Left hindlimb (tissue), 1 donor: ENCODE results near the gene ASIC2.

ENCODE experiments used
- DNase-seq: peaks from one replicate; pipeline ENCODE4 v3.0.0-alpha.2; 2018

The ASIC2 gene

DNA sequence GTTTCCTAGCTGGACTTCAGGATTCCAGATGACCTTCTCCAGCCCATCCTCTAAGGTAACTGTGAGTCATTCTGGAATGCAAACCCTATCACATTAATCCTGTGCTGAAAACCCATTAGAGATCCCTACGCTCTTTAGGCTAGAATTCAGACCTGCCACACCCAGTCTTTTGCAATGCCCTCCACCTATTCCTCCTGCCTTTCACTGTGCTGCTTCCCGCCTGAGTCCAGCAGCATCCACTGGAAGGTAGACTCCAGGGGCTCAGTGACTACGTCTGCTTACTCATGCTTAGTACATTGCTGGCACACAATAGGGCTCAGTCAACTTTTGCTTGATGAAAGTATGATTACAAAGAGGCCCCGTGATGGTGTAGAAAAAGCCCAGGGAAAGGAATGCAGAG is 180.3 kb downstream of the ASIC2 start:
- DNase-seq: no peak

DNA sequence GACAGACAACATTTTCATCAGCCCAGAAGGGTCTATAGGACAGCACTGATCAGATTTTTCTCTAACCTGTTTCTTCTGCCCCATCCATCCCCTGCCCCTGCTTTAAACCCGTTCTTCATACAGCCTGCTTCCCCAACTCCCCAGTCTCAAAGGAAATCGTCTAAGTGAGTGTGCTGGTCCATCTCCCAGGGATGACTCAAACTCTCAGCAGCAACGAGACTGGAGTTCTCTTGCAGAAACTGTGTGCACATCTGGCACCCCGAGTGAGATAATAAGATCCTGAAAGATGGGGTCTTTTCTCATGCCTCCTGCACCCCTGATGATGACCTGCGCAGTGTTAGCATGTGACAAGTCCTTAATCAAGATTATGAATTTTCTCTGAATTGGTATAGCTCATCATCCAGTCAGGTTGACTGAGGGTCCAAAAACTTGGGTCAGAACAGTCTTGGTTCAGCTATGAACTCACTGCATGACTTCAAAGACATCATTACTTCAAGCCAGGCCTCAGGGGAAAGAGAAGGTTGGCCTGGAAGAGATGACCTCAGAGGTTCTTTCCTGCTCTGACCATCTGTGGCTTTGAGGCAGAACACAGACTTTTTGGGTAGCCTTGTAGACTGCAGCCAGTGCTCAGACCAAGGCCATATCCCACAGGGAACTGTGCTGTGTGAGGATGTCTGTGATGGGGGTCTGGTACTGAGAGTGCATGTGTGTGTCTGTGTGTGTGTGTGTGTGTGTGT is 183.6 kb downstream of the ASIC2 start:
- no peak for DNase-seq

DNA sequence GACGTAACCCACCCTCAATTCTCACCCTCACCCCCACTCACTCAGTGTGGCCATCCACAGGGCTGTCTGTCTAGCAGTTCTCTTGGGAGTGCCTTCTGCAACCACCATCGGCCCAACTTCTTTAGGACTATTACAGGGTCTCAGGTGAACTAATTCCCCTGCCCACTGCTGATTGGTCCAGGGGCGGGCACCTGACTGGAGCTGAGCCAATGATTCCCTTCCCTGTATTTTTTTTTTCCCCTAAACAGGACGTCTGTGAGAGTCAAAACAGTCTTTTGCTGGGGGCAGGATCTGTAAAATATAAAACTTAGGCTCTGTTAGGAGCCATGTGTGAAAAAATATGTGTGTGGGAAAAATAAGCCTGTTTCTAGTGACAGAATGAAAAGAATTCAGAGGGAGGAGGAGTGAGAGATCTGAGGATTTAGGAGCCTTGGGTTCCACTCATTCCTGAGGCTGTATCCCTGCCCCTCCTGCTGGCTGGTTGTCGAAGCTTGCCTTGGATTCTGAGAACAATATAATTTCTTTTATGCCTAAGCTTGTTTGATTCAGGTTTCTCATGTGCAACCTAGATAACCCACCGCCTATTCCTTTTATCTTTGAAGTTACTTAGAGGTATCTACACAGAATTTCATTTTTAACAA is 186.4 kb downstream of the ASIC2 start:
- no peak for DNase-seq

DNA sequence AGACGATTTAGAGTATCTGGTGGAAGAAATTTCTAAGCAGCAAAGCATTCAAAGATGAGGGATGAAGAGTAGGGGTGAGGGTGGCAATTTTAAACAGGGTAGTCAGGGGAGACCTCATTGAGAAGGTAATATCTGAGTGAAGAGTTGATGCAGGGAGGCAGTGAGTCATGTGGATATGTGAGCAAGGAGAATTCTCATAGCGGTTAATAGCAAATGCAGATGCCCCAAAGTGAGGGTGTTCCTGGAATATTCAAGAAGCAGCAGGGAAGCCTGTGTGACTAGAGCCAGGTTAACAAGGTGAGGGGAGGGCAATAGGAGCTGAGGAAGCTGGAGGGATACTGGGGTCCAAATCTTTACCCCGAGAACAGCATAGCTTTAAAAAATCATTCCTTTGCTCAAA is 187.2 kb downstream of the ASIC2 start:
- DNase-seq: no peak

DNA sequence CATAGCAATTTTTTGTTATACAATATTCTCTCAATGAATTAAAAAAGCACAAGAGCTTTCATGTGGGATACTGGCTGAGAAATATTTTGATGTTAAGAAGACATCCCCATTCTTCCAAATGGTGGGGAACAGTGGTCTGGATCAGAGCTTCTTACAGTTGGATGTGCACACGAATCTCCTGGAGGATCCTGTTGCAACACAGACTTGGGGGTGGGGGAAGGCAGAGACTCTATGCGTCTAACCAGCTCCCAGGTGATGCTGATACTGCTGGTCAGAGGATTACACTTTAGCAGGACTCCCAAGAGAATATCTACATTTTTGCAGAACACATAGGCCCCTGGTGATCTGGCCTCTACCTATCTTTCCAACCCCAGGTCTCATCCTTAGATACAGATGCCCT is 193.2 kb downstream of the ASIC2 start:
- DNase-seq: no peak

DNA sequence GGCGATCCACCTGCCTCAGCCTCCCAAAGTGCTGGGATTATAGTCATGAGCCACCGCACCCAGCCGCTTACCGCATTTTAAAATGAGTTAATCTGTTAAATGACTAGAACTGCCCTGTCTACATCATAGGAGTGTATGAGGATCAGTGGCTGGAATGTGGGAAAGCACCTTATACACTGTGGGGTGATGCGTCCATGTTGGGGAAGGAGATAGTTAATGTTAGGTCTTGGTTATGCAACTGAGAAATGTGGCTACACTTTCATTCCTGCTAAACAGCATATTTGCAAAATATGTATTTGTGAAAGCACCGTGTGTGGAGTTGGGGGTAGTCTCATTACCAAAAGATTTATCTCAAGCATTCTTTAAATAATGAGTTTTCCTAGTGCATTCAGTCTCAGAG is 193.8 kb downstream of the ASIC2 start:
- no peak for DNase-seq

DNA sequence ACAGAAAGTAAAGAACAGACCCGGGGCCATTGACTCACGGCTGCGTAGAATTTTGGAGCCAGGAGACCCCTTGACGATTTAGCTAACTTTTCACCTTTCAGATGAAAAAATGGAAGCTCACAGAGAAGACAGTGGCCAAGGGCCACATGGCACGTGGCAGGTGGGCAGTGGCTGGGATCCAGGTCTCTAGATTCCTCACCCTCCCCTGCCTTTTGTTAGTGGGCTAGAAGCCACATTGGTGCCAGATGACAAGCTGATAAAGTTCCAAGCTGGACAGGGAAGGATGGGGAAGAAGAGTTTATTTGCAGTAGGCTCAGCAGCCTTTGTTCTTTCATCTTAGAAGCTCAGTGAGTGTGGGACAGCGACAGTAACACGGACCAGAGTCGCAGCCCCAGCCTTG is 195.7 kb downstream of the ASIC2 start:
- no peak for DNase-seq

DNA sequence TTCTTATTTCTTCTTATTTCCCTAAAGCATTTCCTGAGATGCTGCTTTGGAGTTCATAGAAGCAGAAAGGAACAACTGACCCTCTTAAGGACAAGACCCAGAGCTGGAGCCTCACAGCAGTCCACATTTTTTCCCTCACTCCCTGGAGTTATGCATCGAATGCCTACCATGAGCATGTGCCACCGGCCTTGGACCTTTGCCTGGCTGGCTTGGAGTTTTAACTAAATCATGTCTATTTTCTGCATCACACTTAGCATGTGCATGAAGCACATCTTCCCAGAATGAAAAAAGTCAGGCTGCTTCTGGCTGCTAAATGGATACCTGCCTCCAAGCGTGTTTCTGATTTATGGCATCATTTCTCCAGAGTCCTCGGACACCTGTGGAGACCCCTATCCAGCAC is 196.9 kb downstream of the ASIC2 start:
- no peak for DNase-seq

DNA sequence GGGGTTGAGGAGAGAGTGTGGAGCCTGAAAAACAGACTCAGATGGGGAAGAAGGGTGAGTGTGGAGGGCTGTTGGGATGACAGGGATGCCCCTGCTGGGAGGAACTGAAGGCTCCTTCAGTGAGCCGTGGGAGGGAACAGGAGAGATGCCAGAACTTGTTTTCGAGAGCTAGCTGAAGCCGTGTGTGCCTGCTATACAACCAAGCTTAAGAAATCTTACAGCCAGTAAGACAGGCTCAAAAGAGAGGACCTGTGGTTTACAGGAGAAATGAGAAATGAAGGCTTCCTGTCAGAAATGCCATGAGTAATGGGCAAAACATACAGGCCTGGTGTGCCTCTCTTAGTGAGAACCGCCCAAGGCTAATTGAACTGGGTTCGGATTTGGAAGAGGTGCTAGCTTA is 201.8 kb downstream of the ASIC2 start:
- DNase-seq: no peak

DNA sequence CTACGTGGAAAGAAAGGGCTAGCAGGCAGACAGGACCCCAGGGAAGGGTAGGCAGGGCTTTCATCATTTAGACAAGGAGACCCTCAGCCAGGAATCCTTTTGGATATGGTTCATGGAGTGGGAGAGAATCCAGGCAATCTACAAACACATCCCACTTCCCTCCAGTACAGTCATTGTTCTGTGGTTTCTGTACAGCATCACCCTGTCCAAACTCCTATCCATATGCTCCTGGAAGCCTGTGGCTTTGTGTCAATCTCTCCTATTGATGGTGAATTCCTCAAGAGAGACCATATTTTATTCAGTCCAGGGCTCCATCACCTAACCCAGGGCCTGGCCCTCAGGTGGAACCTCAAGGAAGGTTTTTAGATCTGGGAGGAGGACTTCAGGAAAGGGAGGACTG is 202.3 kb downstream of the ASIC2 start:
- DNase-seq: no peak

DNA sequence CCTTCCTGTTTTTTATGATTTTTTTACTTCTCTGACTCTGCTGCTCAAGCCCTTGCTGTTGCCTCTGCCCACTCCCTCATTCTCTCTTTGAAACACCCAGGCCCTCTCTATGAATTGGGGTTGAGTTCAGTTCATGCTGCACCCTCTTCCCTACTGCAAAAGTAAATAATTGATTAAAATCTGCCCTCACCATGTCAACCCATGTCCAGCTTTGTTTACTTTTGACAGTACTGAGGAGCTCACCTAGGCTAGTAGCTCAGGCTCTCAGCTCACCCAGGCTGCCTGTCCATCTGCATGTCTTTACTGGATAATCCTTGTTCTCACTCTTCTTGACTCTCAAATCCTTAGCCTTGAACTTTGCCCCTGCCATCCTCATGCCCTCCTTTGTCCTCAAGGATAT is 206.2 kb downstream of the ASIC2 start:
- no peak for DNase-seq

DNA sequence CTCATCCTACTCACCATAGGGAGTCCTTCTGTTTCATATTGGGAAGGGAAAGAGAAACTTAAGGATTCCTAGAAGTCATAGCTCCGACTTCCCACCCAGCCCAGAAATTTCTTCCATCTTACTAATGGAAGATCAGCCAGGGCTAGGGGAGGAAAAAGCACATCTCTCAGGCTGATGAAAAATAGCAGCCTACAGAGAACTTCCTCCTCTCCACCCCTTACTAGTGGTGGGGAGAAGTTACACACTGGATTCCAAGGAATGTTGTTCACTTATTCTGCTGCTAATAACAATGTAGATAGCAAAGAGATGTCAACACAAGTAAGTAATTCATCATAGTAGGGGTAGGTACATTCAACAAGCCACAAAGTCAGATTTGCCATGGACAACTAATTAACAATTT is 207.1 kb downstream of the ASIC2 start:
- DNase-seq: no peak

DNA sequence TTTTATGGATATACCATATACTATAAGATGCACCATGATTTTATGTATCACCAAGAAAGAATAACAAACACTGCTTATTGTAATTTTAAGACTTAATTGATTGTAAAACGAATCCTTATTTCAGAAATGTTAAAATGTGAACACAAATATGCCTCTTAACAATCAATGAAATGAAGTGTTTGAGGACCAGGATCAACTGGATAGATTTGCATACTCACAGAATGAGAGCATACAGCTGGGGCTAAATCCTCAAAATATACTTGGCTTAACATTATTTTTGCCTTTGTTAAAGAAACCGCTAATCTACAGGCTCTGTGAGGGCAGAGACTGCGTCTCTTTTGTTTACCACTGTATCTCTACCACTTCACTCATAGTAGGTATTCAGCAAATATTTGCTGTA is 207.8 kb downstream of the ASIC2 start:
- DNase-seq: no peak

DNA sequence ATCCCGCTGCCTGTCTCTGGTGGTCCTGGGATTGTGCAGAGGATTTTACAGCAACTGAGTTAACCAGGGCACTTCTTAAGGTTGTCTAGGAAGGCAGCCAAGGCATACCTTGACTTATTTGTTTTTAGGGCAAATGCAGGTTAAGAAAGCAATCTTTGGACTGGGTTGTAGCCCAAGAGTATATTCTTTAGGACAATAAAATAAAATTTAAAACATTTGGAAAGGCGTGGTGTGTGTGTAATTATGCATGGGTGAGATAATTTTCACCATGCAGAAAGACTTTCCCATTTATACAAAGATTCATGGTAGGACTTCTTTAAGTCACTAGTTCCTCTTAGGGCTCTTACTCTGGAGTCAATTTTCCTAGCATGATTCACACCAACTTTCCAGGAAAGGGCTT is 208.3 kb downstream of the ASIC2 start:
- no peak for DNase-seq

DNA sequence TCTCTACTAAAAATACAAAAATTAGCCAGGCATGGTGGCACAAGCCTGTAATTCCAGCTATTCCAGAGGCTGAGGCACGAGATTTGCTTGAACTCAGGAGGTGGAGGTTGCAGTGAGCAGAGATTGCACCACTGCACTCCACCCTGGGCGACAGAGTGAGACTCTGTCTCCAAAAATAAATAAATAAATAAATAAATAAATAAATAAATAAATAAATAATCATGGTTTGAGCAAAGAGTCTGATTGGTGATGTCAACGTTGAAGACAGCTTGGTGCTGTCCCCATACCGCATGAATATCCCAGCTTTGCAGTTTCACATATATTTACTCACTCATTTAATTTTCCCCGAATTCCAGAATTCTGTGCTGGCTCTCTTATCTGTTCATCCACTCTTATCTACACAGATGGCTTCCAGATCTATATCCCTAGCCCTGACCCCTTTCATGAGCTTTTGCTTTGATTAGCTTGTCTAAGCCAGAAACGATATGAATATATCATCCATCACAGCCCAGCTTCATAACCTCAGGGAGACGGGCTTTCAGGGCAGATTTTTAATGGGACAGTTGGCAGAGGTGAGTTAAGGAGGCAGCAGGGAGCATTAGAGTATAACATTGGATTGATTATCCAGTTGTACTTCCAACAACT is 210.4 kb downstream of the ASIC2 start:
- DNase-seq: no peak

DNA sequence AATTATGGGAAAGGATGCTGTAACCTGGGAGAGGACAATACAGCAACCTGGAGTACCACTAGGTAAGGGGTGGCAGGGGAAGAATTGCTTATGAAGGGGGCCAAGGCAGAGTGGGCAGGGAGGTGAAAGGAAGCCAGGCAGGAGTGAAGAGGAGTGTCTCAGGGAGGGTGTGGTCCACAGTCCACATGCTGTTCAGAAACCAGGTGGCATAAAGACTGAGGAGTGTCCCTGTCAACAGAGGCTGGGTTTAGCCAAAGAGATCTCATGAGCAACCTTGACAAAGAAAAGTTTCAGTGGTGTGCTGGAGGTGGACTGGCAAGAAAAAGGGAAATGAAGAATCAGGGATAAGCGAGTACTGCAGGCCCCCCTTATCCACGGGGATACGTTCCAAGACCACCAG is 213.0 kb downstream of the ASIC2 start:
- no peak for DNase-seq

DNA sequence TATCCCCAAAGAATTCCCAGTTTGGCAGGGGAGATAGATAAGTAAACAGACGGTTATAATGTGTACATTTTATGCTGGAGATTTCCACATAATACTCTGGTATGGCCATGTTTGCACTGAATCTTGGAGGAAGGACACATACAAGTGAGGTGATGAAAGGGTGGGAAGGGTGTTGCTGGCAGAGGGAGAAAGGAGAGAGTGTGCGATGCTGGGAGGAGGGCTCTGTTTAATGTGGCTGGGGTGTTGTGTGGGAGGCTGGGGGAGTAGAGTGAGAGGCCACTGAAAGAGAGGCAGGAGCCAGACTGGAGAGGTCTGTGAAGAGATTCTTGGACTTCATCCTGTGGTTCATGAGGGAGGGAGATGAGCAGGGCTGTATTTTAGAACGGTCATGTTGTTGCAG is 213.9 kb downstream of the ASIC2 start:
- no peak for DNase-seq

DNA sequence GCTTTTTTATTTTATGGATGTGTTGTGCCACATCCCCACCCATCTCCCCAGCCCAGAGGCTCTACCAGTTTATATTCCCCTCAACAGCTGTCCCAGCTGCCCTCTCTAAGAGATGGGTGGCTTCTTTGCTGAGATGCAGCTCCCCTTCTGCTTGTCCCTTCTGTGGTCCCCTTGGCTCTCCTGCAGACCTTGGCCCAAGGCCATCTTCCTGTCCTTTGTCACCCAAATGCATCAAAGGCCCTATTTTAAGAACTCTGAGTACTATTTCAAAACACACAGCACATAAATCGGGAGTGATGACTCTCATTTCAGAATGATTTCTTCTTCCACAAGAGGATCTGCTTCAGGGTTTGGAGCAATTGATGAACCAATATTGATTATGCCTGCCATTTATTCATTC is 216.1 kb downstream of the ASIC2 start:
- DNase-seq: no peak

DNA sequence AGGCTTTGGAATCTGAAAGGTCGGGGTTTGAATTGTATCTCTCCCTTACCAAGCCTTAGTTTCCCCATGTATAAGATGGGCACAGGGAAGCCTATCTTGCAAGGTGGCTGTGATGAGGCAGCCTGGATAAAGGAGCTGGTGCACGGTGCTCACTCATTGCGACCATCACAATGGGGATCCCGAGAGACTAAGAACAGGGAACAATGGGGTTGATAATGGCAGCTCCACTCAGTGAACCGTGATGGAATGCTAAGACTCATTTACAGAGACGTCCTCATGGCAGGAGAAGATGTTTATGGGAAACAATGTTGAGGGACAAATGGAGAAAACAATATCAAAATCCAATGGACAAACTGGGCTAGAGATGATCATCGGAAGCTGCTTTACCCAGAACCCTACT is 219.7 kb downstream of the ASIC2 start:
- no peak for DNase-seq

DNA sequence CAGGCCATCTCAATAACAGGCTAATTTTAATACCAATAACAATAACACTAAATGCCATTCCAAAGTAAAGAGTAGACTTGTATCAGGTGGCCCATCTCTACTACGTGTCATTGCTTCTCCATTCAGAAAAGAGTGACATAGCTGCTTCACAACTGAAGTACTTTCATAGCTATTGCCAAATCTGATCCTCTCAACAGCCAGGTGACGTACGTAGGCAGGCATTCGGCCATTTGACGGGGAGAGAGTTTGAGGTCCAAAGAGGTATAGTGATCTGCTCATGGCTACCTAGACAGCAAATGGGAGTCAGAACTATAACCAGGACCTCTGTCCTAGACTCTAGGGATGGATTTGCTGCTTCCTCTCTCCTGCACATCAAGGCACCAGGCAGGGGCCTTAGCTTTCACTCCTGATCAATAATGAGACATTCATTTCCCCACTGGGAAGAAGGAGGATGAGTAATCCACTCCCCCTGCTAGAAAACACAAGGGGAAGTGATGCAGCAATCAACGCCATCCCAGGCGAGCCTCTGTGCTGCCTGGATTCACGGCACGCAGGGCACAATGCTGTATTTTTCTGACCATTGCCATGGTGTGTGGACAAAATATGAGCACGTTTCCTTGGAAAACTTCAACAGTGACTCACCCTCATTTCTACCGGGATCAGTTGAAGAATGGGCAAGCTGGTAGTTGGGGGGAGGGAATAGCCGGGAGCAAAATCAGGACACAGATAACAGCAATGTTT is 220.5 kb downstream of the ASIC2 start:
- no peak for DNase-seq

DNA sequence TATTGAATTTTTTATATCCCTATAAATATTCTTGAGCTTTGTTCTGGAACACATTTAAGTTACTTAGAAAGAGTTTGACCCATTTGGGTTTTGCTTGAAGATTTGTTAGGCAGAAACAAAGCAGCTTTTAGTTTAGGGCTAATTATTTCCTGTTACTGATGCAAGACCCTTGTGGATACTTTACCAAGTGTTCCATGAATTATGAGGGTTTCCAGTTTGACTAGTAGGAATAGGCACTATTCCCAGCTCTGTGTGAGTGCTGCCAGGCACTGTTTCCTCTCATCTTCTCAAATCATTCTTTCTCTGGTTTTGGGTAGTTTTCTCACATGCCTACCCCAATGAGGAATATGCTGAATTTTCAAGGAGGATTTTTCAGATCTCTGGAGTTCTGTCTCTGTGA is 221.4 kb downstream of the ASIC2 start:
- no peak for DNase-seq

DNA sequence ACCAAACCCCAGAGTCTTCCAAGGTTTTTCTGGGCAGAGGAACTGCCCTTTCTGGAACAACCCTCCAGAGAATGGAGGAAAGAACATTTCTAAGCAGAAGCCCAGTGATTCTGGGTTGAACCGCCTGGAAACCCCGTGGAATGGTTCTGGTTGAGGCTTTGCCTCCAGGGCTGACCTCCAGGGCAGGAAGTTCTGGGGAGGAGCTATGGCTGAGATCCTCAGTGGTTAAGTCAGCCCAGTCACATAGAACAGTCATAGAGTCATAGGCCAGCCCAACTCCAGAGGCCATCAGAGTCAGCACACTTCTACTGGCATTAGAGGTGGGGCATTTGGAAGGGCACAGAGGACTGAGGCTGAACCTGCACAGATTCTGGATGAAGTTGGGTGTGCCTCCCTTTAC is 235.5 kb downstream of the ASIC2 start:
- no peak for DNase-seq

DNA sequence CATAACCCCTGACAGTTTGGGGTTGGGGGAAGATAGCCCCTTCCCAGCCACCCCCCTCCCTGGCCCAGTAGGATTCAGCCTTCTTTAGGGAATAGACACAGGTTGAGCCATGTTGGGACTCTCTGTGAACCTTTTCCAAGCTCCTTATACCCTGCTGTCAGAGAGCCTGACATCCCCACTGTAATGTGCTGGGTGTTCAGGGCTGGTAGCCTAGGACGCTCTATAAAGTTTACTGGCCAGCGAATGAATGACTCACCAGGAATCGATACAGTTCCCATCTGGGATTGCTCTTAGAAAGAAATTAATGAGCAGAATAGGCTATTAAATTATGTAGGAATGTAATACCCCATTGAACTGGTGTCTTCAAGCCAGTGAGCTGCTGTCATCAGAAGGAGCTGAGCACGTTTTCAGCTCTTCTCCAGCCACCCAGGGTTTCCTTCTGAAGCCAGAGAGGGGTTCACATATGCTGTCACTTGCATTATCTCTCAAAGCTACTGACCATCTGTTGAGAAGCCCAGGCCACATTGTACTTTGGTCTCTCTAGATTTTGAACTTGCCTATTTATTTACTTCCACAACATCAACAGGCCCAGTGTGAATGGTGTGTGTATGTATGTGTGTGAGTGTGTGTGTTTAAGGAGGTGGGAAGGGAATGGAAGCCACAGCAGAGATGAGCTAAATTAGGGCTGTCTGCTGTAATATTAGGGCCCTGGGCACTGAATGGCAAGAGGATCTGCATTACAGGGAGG is 236.5 kb downstream of the ASIC2 start:
- DNase-seq: no peak
